CD4-positive, alpha-beta T cell (primary cell): ENCODE results near the gene LIMCH1. TPM values are rescaled to one million over a fixed set of nuclear protein-coding genes. Genes with fewer than 3 reads are reported as not detected.

Experiments
- ATAC-seq: fragments of 200-7000 bp; cut with Tn5 transposase; one replicate; pipeline ENCODE4 v1.10.0; 2022; ENCODE audit warnings: mild to moderate bottlenecking; ENCODE audit not compliant: poor library complexity
- CTCF ChIA-PET: fragments of 350-600 bp; sonication (Branson Sonifier 250); formaldehyde crosslinking; loops from one replicate; lab custom pipeline; 2021; ENCODE audit warnings: antibody characterized with exemption, inconsistent platforms; lab: Charles Lee
- POLR2A ChIA-PET: fragments of 350-600 bp; sonication (Branson Sonifier 250); formaldehyde crosslinking; loops from one replicate; lab custom pipeline; 2021; ENCODE audit warnings: antibody characterized with exemption, inconsistent platforms; lab: Charles Lee
- DNase-seq, 14 experiments: peaks; one replicate each; pipeline ENCODE4 v3.0.0-alpha.2; 2013 to 2020; ENCODE audit warnings: mixed read lengths in 2 of 14
- H3K27ac ChIP-seq, 2 donors: one replicate each; pipeline versions ENCODE4 v1.5.1 to v1.7.0; 2013; ENCODE audit warnings: low read length in 2 of 2, low read depth in 1 of 2, mild to moderate bottlenecking in 1 of 2
- H3K27me3 ChIP-seq, 2 experiments: 1 replicate in 1 of 2; 2 replicates in 1 of 2; pipeline versions ENCODE4 v1.6.1 to v1.7.0; 2013; ENCODE audit warnings: low read length in 2 of 2, control low read depth in 1 of 2, mild to moderate bottlenecking in 1 of 2, moderate library complexity in 1 of 2; ENCODE audit not compliant: insufficient read depth in 2 of 2, control insufficient read depth in 1 of 2
- H3K36me3 ChIP-seq: one replicate; pipeline ENCODE4 v1.6.1; 2013; ENCODE audit warnings: low read length, control low read depth; ENCODE audit not compliant: insufficient read depth
- H3K4me1 ChIP-seq: one replicate; pipeline ENCODE4 v1.6.1; 2013; ENCODE audit warnings: low read length, control low read depth; ENCODE audit not compliant: insufficient read depth
- H3K4me3 ChIP-seq: one replicate; pipeline ENCODE4 v1.5.1; 2013; ENCODE audit warnings: mild to moderate bottlenecking, low read length, moderate library complexity
- H3K9me3 ChIP-seq, 2 experiments: 1 replicate in 1 of 2; 2 replicates in 1 of 2; pipeline versions ENCODE4 v1.6.1 to v1.7.0; 2013; ENCODE audit warnings: low read length in 2 of 2, mild to moderate bottlenecking in 2 of 2, control low read depth in 1 of 2, moderate library complexity in 1 of 2; ENCODE audit not compliant: control insufficient read depth in 1 of 2, insufficient read depth in 1 of 2
- H3K27ac Mint-ChIP-seq: one replicate; pipeline ENCODE4 v1.8.0; 2020; ENCODE audit warnings: mixed read lengths
- H3K27me3 Mint-ChIP-seq: one replicate; pipeline ENCODE4 v1.8.0; 2021; ENCODE audit warnings: mixed read lengths
- H3K36me3 Mint-ChIP-seq: one replicate; pipeline ENCODE4 v1.8.0; 2021; ENCODE audit warnings: low read depth, mixed read lengths
- H3K4me1 Mint-ChIP-seq: one replicate; pipeline ENCODE4 v1.8.0; 2021; ENCODE audit warnings: low read depth, mixed read lengths
- H3K4me3 Mint-ChIP-seq: one replicate; pipeline ENCODE4 v1.8.0; 2020; ENCODE audit warnings: mild to moderate bottlenecking, mixed read lengths
- H3K9me3 Mint-ChIP-seq: one replicate; pipeline ENCODE4 v1.8.0; 2020; ENCODE audit warnings: mixed read lengths
- intact Hi-C, 2 experiments: fragments of 100-400 bp; cut with DNase I in 1 of 2; cut with micrococcal nuclease in 1 of 2; formaldehyde crosslinking; loops; one replicate each; pipeline versions ENCODE4 v1.15.1 to v1.9.0; 2023 to 2025; cut with DNase I, micrococcal nuclease
- total RNA-seq, 174 experiments: library from RNA in 2 of 174; stranded (reverse) in 2 of 174; gene quantifications; one replicate each; pipeline ENCODE4 v1.2.3 and lab custom pipeline; 2021 to 2026
- TF ChIP-seq, protein P1 (sequence below): fragments of 200-600 bp; IDR thresholded peaks from one replicate; pipeline ENCODE4 v1.8.0; 2022; ENCODE audit warnings: antibody characterized with exemption, mild to moderate bottlenecking

The LIMCH1 gene
- total RNA-seq, 2 experiments from 2014 or later = not detected

DNA sequence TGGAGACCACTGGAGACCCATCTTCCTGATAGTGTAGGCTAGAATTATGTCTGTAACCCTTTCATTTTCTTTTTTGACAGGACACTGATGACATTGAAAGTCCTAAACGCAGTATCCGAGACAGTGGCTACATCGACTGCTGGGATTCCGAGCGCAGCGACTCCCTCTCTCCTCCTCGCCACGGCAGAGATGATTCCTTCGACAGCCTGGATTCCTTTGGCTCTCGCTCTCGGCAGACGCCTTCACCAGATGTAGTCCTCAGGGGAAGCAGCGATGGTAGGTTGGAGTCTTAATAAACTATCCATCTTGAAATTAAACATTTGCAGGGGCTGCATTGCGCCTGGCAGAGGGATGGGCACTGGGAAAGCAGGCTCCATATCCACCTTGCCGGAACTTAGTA lies 75.4 kb downstream of the LIMCH1 start:
- Mint-ChIP-seq H3K27me3 (peaks cover 6% of the 10 kb centered on the region), H3K9me3 (no peaks in the 10 kb centered on the region), H3K4me3 (no peak overlapping the region), H3K36me3 (no peaks in the 10 kb centered on the region), H3K4me1 (no peaks in the 10 kb centered on the region), H3K27ac (no peak overlapping the region)
- Histone ChIP-seq H3K4me3 (no peak overlapping the region), H3K9me3 (no peaks in the 10 kb centered on the region), H3K27me3 (no peaks in the 10 kb centered on the region), H3K4me1 (no peaks in the 10 kb centered on the region), H3K36me3 (no peaks in the 10 kb centered on the region), H3K27ac (no peak overlapping the region)
- intact Hi-C loops = no loop called here
- ATAC-seq (no peak), DNase-seq (no peak)
- ChIA-PET POLR2A (no interaction called here), CTCF (no interaction called here)
- TF ChIP-seq, protein P1, sequence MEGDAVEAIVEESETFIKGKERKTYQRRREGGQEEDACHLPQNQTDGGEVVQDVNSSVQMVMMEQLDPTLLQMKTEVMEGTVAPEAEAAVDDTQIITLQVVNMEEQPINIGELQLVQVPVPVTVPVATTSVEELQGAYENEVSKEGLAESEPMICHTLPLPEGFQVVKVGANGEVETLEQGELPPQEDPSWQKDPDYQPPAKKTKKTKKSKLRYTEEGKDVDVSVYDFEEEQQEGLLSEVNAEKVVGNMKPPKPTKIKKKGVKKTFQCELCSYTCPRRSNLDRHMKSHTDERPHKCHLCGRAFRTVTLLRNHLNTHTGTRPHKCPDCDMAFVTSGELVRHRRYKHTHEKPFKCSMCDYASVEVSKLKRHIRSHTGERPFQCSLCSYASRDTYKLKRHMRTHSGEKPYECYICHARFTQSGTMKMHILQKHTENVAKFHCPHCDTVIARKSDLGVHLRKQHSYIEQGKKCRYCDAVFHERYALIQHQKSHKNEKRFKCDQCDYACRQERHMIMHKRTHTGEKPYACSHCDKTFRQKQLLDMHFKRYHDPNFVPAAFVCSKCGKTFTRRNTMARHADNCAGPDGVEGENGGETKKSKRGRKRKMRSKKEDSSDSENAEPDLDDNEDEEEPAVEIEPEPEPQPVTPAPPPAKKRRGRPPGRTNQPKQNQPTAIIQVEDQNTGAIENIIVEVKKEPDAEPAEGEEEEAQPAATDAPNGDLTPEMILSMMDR = no peak

DNA sequence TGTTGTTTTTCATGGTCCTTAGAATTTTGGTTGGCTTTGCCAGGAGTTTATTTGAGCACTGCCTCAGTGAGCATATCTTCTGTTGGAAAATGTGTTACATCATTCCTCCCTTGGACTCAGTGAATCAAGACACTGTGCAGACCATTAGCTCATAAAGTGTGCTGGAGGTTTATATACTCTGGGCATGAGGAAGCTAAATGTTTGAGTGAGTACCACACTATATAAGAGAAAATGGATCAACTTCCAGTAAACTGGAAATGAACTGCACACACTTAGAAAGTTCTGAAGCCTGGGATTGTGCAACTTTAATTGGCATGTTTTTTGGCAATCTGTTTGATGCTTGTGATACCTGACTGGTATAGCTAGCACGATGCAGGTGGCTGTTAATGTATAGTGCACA lies 75.9 kb downstream of the LIMCH1 start:
- ChIA-PET CTCF (no interaction called here), POLR2A (no interaction called here)
- ATAC-seq = no peak
- TF ChIP-seq, protein P1 = no peak
- Histone ChIP-seq H3K36me3 (no peaks in the 10 kb centered on the region), H3K27me3 (no peaks in the 10 kb centered on the region), H3K4me3 (no peak overlapping the region), H3K27ac (no peak overlapping the region), H3K4me1 (no peaks in the 10 kb centered on the region), H3K9me3 (no peaks in the 10 kb centered on the region)
- H3K9me3 Mint-ChIP-seq = no peaks in the 10 kb centered on the region
- intact Hi-C loops = no loop called here
- no peaks in the 10 kb centered on the region for H3K4me1 Mint-ChIP-seq
- no peak for DNase-seq
- peaks cover 6% of the 10 kb centered on the region for H3K27me3 Mint-ChIP-seq
- H3K4me3 Mint-ChIP-seq = no peak overlapping the region
- H3K36me3 Mint-ChIP-seq = no peaks in the 10 kb centered on the region
- H3K27ac Mint-ChIP-seq = no peak overlapping the region

DNA sequence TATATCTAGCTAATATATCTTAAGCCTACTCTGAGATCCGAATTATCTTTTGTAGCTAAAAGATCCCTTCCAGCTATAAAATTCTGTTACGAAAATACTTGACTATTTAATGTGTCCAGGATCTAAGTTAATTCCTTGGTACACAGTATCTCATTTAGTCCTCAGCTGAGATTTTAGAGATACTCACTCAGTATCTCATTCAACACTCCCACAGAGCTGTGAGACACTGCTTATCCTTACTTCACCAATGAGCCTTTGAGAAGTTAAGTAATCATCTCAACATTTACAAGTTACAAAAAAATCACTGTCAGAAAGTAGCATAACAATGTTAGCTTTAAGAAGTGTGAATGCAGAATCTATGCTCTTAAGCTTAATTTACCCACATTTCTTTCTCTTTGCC lies 76.6 kb downstream of the LIMCH1 start:
- H3K4me3 Mint-ChIP-seq = no peak overlapping the region
- H3K27ac Mint-ChIP-seq = no peak overlapping the region
- no peaks in the 10 kb centered on the region for H3K36me3 ChIP-seq
- no peak overlapping the region for H3K4me3 ChIP-seq
- no peaks in the 10 kb centered on the region for H3K9me3 Mint-ChIP-seq
- TF ChIP-seq, protein P1 = no peak
- peaks cover 0 to 4% of the 10 kb centered on the region in 2 experiments for H3K9me3 ChIP-seq
- DNase-seq = no peak
- H3K27me3 ChIP-seq = no peaks in the 10 kb centered on the region
- intact Hi-C loops = no loop called here
- no peaks in the 10 kb centered on the region for H3K4me1 Mint-ChIP-seq
- H3K4me1 ChIP-seq = no peaks in the 10 kb centered on the region
- ChIA-PET CTCF (no interaction called here), POLR2A (no interaction called here)
- ATAC-seq = no peak
- no peak overlapping the region for H3K27ac ChIP-seq
- H3K27me3 Mint-ChIP-seq = peaks cover 6% of the 10 kb centered on the region
- no peaks in the 10 kb centered on the region for H3K36me3 Mint-ChIP-seq
